AG09309 (cell line): ENCODE data around the gene AKAP6.

Experiments
- DNase-seq: peaks from one replicate; pipeline ENCODE4 v3.0.0-alpha.2; 2010; ENCODE audit warnings: low read depth
- H3K4me3 ChIP-seq: 2 replicates; pipeline ENCODE4 v1.5.1; 2011; ENCODE audit warnings: mild to moderate bottlenecking, low read depth, low read length, moderate library complexity; ENCODE audit not compliant: control insufficient read depth
- CTCF ChIP-seq: IDR thresholded peaks from 2 replicates; pipeline ENCODE4 v1.5.1; 2011; ENCODE audit warnings: mild to moderate bottlenecking, low read depth, low read length, inconsistent platforms; ENCODE audit not compliant: insufficient read depth, control insufficient read depth; ENCODE audit errors: missing control alignments

AKAP6 gene

GRCh38 chr14:32468955-32469354 is 139.9 kb downstream of the AKAP6 start:
- no peak overlapping the region for H3K4me3 ChIP-seq
- no peak for DNase-seq
- no peak for TF ChIP-seq CTCF

GRCh38 chr14:32469388-32470160 is 140.5 kb downstream of the AKAP6 start:
- peak; percentile 36 for TF ChIP-seq CTCF
- DNase-seq, result no peak

GRCh38 chr14:32470161-32470715 is 141.1 kb downstream of the AKAP6 start:
- no peak for DNase-seq
- no peak for TF ChIP-seq CTCF
- H3K4me3 ChIP-seq, result no peak overlapping the region

More at GRCh38 chr14:32469388-32470160, 140.5 kb downstream of the AKAP6 start:
- no peak overlapping the region for H3K4me3 ChIP-seq

- TF ChIP-seq CTCF, result no peak
- no peak for DNase-seq
- H3K4me3 ChIP-seq, result no peak overlapping the region
Measured at GRCh38 chr14:32471181-32471580, 142.1 kb downstream of the AKAP6 start.

GRCh38 chr14:32472076-32472475 is 143.0 kb downstream of the AKAP6 start:
- H3K4me3 ChIP-seq, result no peak overlapping the region
- DNase-seq, result no peak
- no peak for TF ChIP-seq CTCF

- DNase-seq, result no peak
- H3K4me3 ChIP-seq, result no peak overlapping the region
- no peak for TF ChIP-seq CTCF
Measured at GRCh38 chr14:32472512-32473463, 143.7 kb downstream of the AKAP6 start.
